Kidney epithelial cell (primary cell): ENCODE measurements around the gene GPR146. TPM values are rescaled to one million over a fixed set of nuclear protein-coding genes. Genes with fewer than 3 reads are reported as not detected.

ENCODE experiments used
- DNase-seq: peaks from one replicate; pipeline ENCODE4 v3.0.0-alpha.2; 2010; ENCODE audit warnings: low read depth
- H3K27me3 ChIP-seq: 2 replicates; pipeline ENCODE4 v1.6.0; 2011; ENCODE audit warnings: low read length; ENCODE audit not compliant: control insufficient read depth, insufficient read depth
- H3K36me3 ChIP-seq: 2 replicates; pipeline ENCODE4 v1.5.1; 2011; ENCODE audit warnings: low read length; ENCODE audit not compliant: control insufficient read depth, insufficient read depth
- H3K4me3 ChIP-seq: 2 replicates; pipeline ENCODE4 v1.5.1; 2011; ENCODE audit warnings: low read depth, mild to moderate bottlenecking, control low read depth, low read length
- total RNA-seq: library from RNA; depleted of rRNA; stranded (reverse); fragments of >200 nt; gene quantifications from 2 replicates; pipeline ENCODE4 v1.2.3, GENCODE V29; 2015
- TF ChIP-seq, protein P1 (sequence below): IDR thresholded peaks from 2 replicates; pipeline ENCODE4 v1.5.1; 2011; ENCODE audit warnings: mild to moderate bottlenecking, moderate library complexity, low read length, control low read depth, inconsistent platforms; ENCODE audit not compliant: insufficient read depth, poor library complexity, severe bottlenecking

The GPR146 gene
- total RNA-seq, 1 donor from 2014 or later = 0.21 TPM

DNA sequence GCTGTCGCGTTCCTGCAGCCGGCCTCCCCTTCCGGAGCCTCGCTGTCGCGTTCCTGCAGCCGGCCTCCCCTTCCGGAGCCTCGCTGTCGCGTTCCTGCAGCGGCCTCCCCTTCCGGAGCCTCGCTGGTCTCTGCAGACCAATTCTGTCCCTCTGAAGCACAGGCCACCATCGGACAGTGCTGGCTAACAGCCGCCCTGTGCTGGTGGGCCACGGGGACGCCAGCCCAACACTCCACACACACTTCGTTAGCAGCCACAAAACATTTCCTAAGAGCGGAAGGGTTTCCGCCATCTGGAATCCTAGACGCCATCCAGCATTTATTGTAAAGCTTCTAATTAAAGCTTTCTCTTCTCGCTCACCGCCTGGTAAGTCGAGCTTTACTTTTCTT lies 54.8 kb downstream of the GPR146 start:
- H3K27me3 ChIP-seq = peaks cover 8% of the 10 kb centered on the region
- TF ChIP-seq, protein P1, sequence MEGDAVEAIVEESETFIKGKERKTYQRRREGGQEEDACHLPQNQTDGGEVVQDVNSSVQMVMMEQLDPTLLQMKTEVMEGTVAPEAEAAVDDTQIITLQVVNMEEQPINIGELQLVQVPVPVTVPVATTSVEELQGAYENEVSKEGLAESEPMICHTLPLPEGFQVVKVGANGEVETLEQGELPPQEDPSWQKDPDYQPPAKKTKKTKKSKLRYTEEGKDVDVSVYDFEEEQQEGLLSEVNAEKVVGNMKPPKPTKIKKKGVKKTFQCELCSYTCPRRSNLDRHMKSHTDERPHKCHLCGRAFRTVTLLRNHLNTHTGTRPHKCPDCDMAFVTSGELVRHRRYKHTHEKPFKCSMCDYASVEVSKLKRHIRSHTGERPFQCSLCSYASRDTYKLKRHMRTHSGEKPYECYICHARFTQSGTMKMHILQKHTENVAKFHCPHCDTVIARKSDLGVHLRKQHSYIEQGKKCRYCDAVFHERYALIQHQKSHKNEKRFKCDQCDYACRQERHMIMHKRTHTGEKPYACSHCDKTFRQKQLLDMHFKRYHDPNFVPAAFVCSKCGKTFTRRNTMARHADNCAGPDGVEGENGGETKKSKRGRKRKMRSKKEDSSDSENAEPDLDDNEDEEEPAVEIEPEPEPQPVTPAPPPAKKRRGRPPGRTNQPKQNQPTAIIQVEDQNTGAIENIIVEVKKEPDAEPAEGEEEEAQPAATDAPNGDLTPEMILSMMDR = no peak
- peaks cover 1% of the 10 kb centered on the region for H3K36me3 ChIP-seq
- H3K4me3 ChIP-seq = no peak overlapping the region
- no peak for DNase-seq

GRCh38 chr7:1099637-1100036 lies 55.3 kb downstream of the GPR146 start:
- no peak overlapping the region for H3K4me3 ChIP-seq
- TF ChIP-seq, protein P1 = no peak
- DNase-seq = no peak
- peaks cover 1% of the 10 kb centered on the region for H3K36me3 ChIP-seq
- H3K27me3 ChIP-seq = peaks cover 8% of the 10 kb centered on the region

- TF ChIP-seq, protein P1 = no peak
- no peak for DNase-seq
- Histone ChIP-seq H3K27me3 (peaks cover 8% of the 10 kb centered on the region), H3K36me3 (peaks cover 1% of the 10 kb centered on the region), H3K4me3 (no peak overlapping the region)
Observed at GRCh38 chr7:1100386-1100785, 56.0 kb downstream of the GPR146 start.

- TF ChIP-seq, protein P1 = no peak
- H3K27me3 ChIP-seq = peaks cover 4% of the 10 kb centered on the region
- H3K36me3 ChIP-seq = peaks cover 1% of the 10 kb centered on the region
Observed at GRCh38 chr7:1100834-1101562, 56.7 kb downstream of the GPR146 start.

DNA sequence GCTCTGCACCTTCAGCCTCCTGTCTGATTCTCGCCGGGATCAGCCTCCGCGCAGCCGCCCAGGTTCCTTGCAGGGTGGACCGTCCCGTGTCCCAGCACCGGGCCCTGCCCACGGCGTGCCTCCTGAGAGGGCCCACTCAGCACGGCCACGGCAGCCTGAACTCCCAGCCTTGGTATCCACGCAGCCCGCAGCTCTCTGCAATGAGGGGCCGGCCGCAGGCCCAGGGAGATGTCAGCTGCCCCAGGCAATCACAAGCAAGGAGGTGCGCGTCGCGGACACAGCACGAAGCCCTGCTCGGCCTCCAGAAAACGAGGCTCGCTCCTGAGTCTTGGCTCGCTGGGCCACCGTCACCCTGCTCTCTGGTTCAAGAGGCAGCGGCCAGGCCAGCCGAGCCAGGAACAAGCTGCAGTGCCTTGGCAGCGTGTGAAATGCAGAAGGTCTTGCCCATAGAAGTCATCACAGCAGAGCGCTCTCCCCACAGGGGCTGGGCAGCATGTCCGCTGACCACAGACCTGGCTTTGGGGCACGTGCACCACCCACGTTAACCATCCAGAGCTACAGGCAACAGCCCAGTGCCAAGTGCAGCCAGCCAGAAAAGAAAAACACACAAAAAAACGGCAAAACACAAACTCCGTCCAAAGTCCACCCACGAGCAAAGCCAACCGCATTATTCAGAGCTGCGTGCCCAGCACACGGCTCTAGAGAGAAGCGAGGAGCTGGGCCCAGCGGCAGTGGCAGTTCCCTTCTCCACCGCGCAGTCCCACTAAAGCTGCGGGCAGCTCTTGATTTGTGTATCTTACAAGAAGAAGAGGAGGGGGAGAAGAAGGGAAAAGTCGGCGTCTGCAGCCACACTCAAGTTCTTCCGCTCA lies 57.5 kb downstream of the GPR146 start:
- DNase-seq = no peak
- H3K27me3 ChIP-seq = peaks cover under 1% of the 10 kb centered on the region
- TF ChIP-seq, protein P1 = no peak
- no peak overlapping the region for H3K4me3 ChIP-seq
- peaks cover 1% of the 10 kb centered on the region for H3K36me3 ChIP-seq

More at GRCh38 chr7:1100834-1101562, 56.7 kb downstream of the GPR146 start:
- DNase-seq = no peak
- no peak overlapping the region for H3K4me3 ChIP-seq
